PC-3 (cell line): ENCODE measurements around the gene HIPK1. TPM values are rescaled to one million over a fixed set of nuclear protein-coding genes. Genes with fewer than 3 reads are reported as not detected.

ENCODE experiments used
- ATAC-seq: fragments of 200-7000 bp; cut with Tn5 transposase; 2 replicates; pipeline ENCODE4 v1.9.1; 2020; ENCODE audit warnings: mild to moderate bottlenecking, moderate library complexity
- BruUV-seq: library from RNA; stranded (reverse); fragments of 400-500 nt; replicated peaks from 2 replicates; lab custom pipeline; 2021; lab: Mats Ljungman, UMichigan
- CTCF ChIA-PET: fragments of 300-600 bp; sonication (Branson Sonifier 250); formaldehyde crosslinking; loops from one replicate; lab custom pipeline; 2022; ENCODE audit warnings: antibody characterized with exemption; lab: Charles Lee
- POLR2A ChIA-PET: fragments of 300-600 bp; sonication (Branson Sonifier 250); formaldehyde crosslinking; loops from one replicate; lab custom pipeline; 2022; ENCODE audit warnings: antibody characterized with exemption; ENCODE audit not compliant: unreplicated experiment; lab: Charles Lee
- DNase-seq: peaks from one replicate; pipeline ENCODE4 v3.0.0-alpha.2; 2015
- H2AFZ ChIP-seq: fragments of 300-600 bp; sonication (generic); 2 replicates; pipeline ENCODE4 v1.6.0; 2016; ENCODE audit warnings: antibody characterized with exemption, low read length
- H3F3A ChIP-seq: fragments of 300-600 bp; sonication (generic); one replicate; pipeline ENCODE4 v1.6.0; 2017; ENCODE audit warnings: antibody characterized with exemption, low read length, control low read depth, mild to moderate bottlenecking; ENCODE audit not compliant: unreplicated experiment
- H3K27ac ChIP-seq: fragments of 300-600 bp; sonication (generic); 2 replicates; pipeline ENCODE4 v1.5.1; 2016; ENCODE audit warnings: mild to moderate bottlenecking, low read length
- H3K27me3 ChIP-seq: fragments of 300-600 bp; sonication (generic); 2 replicates; pipeline ENCODE4 v1.6.1; 2016; ENCODE audit warnings: low read length, mixed read lengths
- H3K36me3 ChIP-seq: fragments of 300-600 bp; sonication (generic); 2 replicates; pipeline ENCODE4 v1.6.1; 2016; ENCODE audit warnings: low read depth, mixed run types, low read length, mixed read lengths
- H3K4me1 ChIP-seq: fragments of 300-600 bp; sonication (generic); 2 replicates; pipeline ENCODE4 v1.5.1; 2016; ENCODE audit warnings: low read length; ENCODE audit not compliant: insufficient read depth
- H3K4me2 ChIP-seq: fragments of 300-600 bp; sonication (generic); 2 replicates; pipeline ENCODE4 v1.6.0; 2016; ENCODE audit warnings: low read length
- H3K4me3 ChIP-seq: fragments of 300-600 bp; sonication (generic); 2 replicates; pipeline ENCODE4 v1.5.1; 2016; ENCODE audit warnings: mild to moderate bottlenecking, low read length, mixed read lengths
- H3K79me2 ChIP-seq: fragments of 300-600 bp; sonication (generic); 2 replicates; pipeline ENCODE4 v1.6.1; 2017; ENCODE audit warnings: low read length, mixed read lengths
- H3K9ac ChIP-seq: fragments of 300-600 bp; sonication (generic); 2 replicates; pipeline ENCODE4 v1.6.0; 2016; ENCODE audit warnings: mild to moderate bottlenecking, low read length
- H3K9me2 ChIP-seq: fragments of 300-600 bp; sonication (generic); replicated peaks from 2 replicates; pipeline ENCODE4 v1.6.1; 2016; ENCODE audit warnings: mixed run types, low read length, mixed read lengths
- H3K9me3 ChIP-seq: fragments of 300-600 bp; sonication (generic); 2 replicates; pipeline ENCODE4 v1.6.1; 2016; ENCODE audit warnings: low read length, mixed read lengths
- H4K20me1 ChIP-seq: fragments of 300-600 bp; sonication (generic); 2 replicates; pipeline ENCODE4 v1.6.1; 2016; ENCODE audit warnings: low read length, mixed read lengths
- EZH2 ChIP-seq: fragments of 300-600 bp; sonication (generic); IDR thresholded peaks from one replicate; pipeline ENCODE4 v1.6.1; 2017; ENCODE audit warnings: antibody characterized with exemption, mild to moderate bottlenecking, low read length; ENCODE audit not compliant: unreplicated experiment
- EZH2phosphoT487 ChIP-seq: fragments of 300-600 bp; sonication (generic); IDR thresholded peaks from 2 replicates; pipeline ENCODE4 v1.6.1; 2018; ENCODE audit warnings: mild to moderate bottlenecking, antibody characterized with exemption, low read length, borderline replicate concordance
- intact Hi-C: fragments of 100-400 bp; cut with micrococcal nuclease; formaldehyde crosslinking; loops from 2 replicates; pipeline ENCODE4 v1.9.0; 2023
- total RNA-seq: library from RNA; depleted of rRNA; stranded (reverse); fragments of >200 nt; gene quantifications from 2 replicates; pipeline ENCODE4 v1.2.3, GENCODE V29; 2014
- TF ChIP-seq, protein P1 (sequence below): fragments of 300-600 bp; sonication (generic); conservative IDR thresholded peaks from 2 replicates; pipeline ENCODE4 v1.5.1; 2017; ENCODE audit warnings: antibody characterized with exemption, low read depth, mild to moderate bottlenecking, low read length

HIPK1 gene
- total RNA-seq, 1 experiment from 2014 or later: 19.9 TPM

- TF ChIP-seq EZH2: no peak
- TF ChIP-seq, protein P1, sequence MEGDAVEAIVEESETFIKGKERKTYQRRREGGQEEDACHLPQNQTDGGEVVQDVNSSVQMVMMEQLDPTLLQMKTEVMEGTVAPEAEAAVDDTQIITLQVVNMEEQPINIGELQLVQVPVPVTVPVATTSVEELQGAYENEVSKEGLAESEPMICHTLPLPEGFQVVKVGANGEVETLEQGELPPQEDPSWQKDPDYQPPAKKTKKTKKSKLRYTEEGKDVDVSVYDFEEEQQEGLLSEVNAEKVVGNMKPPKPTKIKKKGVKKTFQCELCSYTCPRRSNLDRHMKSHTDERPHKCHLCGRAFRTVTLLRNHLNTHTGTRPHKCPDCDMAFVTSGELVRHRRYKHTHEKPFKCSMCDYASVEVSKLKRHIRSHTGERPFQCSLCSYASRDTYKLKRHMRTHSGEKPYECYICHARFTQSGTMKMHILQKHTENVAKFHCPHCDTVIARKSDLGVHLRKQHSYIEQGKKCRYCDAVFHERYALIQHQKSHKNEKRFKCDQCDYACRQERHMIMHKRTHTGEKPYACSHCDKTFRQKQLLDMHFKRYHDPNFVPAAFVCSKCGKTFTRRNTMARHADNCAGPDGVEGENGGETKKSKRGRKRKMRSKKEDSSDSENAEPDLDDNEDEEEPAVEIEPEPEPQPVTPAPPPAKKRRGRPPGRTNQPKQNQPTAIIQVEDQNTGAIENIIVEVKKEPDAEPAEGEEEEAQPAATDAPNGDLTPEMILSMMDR: no peak
- no peak for TF ChIP-seq EZH2phosphoT487
- Histone ChIP-seq H3K4me3 (no peak overlapping the region), H3K9me3 (no peaks in the 10 kb centered on the region), H3K4me1 (peaks cover 15% of the 10 kb centered on the region; the same call in 1 of the 2 replicates), H3K27me3 (no peaks in the 10 kb centered on the region), H3F3A (no peaks in the 10 kb centered on the region), H3K27ac (no peak overlapping the region), H3K9me2 (no peaks in the 10 kb centered on the region), H3K4me2 (no peak overlapping the region), H4K20me1 (no peaks in the 10 kb centered on the region), H3K79me2 (peaks cover 1% of the 10 kb centered on the region; the same call in 1 of the 2 replicates), H3K36me3 (peaks cover 21% of the 10 kb centered on the region; the same call in 1 of the 2 replicates), H3K9ac (no peak overlapping the region), H2AFZ (no peak overlapping the region)
- intact Hi-C loops: no loop called here
- POLR2A ChIA-PET: no interaction called here
- CTCF ChIA-PET: no interaction called here
- ATAC-seq (no peak), DNase-seq (no peak)
- BruUV-seq: no TSS peak
Measured at GRCh38 chr1:113913312-113913668, 15.8 kb upstream of the HIPK1 start.

GRCh38 chr1:113913887-113914664, 15.0 kb upstream of the HIPK1 start:
- CTCF ChIA-PET: no interaction called here
- H3K27me3 ChIP-seq: no peaks in the 10 kb centered on the region
- H3K4me3 ChIP-seq: no peak overlapping the region
- H3K9ac ChIP-seq: no peak overlapping the region
- H3K9me3 ChIP-seq: no peaks in the 10 kb centered on the region
- H2AFZ ChIP-seq: no peak overlapping the region
- no peaks in the 10 kb centered on the region for H3F3A ChIP-seq
- ATAC-seq (no peak), DNase-seq (no peak)
- peaks cover 15% of the 10 kb centered on the region; the same call in 1 of the 2 replicates for H3K4me1 ChIP-seq
- no peaks in the 10 kb centered on the region for H4K20me1 ChIP-seq
- POLR2A ChIA-PET: no interaction called here
- no peak overlapping the region for H3K4me2 ChIP-seq
- no TSS peak for BruUV-seq
- TF ChIP-seq, protein P1: no peak
- no peak for TF ChIP-seq EZH2
- no peak for TF ChIP-seq EZH2phosphoT487
- intact Hi-C loops: no loop called here
- no peak overlapping the region for H3K27ac ChIP-seq
- peaks cover 21% of the 10 kb centered on the region; the same call in 1 of the 2 replicates for H3K36me3 ChIP-seq
- H3K9me2 ChIP-seq: no peaks in the 10 kb centered on the region
- no peaks in the 10 kb centered on the region for H3K79me2 ChIP-seq

GRCh38 chr1:113916974-113917373, 12.2 kb upstream of the HIPK1 start:
- no peak for ATAC-seq
- no peak overlapping the region for H2AFZ ChIP-seq
- no peak for TF ChIP-seq EZH2
- TF ChIP-seq, protein P1: no peak
- TF ChIP-seq EZH2phosphoT487: no peak
- H3F3A ChIP-seq: no peaks in the 10 kb centered on the region
- ChIA-PET CTCF (interaction anchor here (0.5 kb wide), 1 partner anchor 376 kb away, joined by 3 read pairs; no protein-coding TSS in a partner anchor), POLR2A (no interaction called here)
- H3K27me3 ChIP-seq: no peaks in the 10 kb centered on the region
- H3K4me2 ChIP-seq: no peak overlapping the region
- H3K9me3 ChIP-seq: no peaks in the 10 kb centered on the region
- no peak overlapping the region for H3K4me3 ChIP-seq
- no peak overlapping the region for H3K27ac ChIP-seq
- H3K4me1 ChIP-seq: peaks cover 15% of the 10 kb centered on the region; the same call in 1 of the 2 replicates
- no peaks in the 10 kb centered on the region for H3K9me2 ChIP-seq
- H4K20me1 ChIP-seq: no peaks in the 10 kb centered on the region
- peaks cover 6% of the 10 kb centered on the region; the same call in 1 of the 2 replicates for H3K36me3 ChIP-seq
- no peak overlapping the region for H3K9ac ChIP-seq
- no peak for DNase-seq
- no peaks in the 10 kb centered on the region for H3K79me2 ChIP-seq
- intact Hi-C loops: no loop called here
- BruUV-seq: no TSS peak
